AML-193 (cell line): ENCODE data around the gene ERC1.

ENCODE experiments used
- DNase-seq, 2 experiments: peaks; one replicate each; lab custom pipeline; 2025; lab: John Stamatoyannopoulos, UW

ERC1 gene

GRCh38 chr12:1439687-1440086, 448.7 kb downstream of the ERC1 start:
- DNase-seq: no peak

- no peak for DNase-seq
These were observed 452.6 kb downstream of the ERC1 start for GRCh38 chr12:1443421-1444141.

GRCh38 chr12:1444142-1444516, 453.1 kb downstream of the ERC1 start:
- DNase-seq: no peak

- DNase-seq: no peak
These were observed 454.8 kb downstream of the ERC1 start for GRCh38 chr12:1445807-1446206.

- DNase-seq: no peak
These were observed 457.3 kb downstream of the ERC1 start for GRCh38 chr12:1448336-1448735.

- no peak for DNase-seq
These were observed 462.8 kb downstream of the ERC1 start for GRCh38 chr12:1453810-1454209.

- no peak for DNase-seq
These were observed 465.9 kb downstream of the ERC1 start for GRCh38 chr12:1456885-1457284.

- DNase-seq: no peak
These were observed 466.9 kb downstream of the ERC1 start for GRCh38 chr12:1457901-1458300.

- DNase-seq: no peak
These were observed 468.3 kb downstream of the ERC1 start for GRCh38 chr12:1459339-1459738.

- DNase-seq: no peak
These were observed 472.3 kb downstream of the ERC1 start for GRCh38 chr12:1463073-1463905.

GRCh38 chr12:1464925-1465324, 473.9 kb downstream of the ERC1 start:
- no peak for DNase-seq

- no peak for DNase-seq
These were observed 475.0 kb downstream of the ERC1 start for GRCh38 chr12:1465990-1466389.

- DNase-seq: no peak
These were observed 475.6 kb downstream of the ERC1 start for GRCh38 chr12:1466481-1467154.

- DNase-seq: no peak
These were observed 476.7 kb downstream of the ERC1 start for GRCh38 chr12:1467710-1468109.

GRCh38 chr12:1469070-1469469, 478.0 kb downstream of the ERC1 start:
- DNase-seq: no peak

GRCh38 chr12:1470051-1470450, 479.0 kb downstream of the ERC1 start:
- DNase-seq: no peak

GRCh38 chr12:1471224-1471623, 480.2 kb downstream of the ERC1 start:
- DNase-seq: no peak

- peak; percentile 70 to 71 for DNase-seq
These were observed 482.4 kb downstream of the ERC1 start for GRCh38 chr12:1473418-1473817.

- DNase-seq: peak; percentile 41 to 46
These were observed 483.1 kb downstream of the ERC1 start for GRCh38 chr12:1474041-1474573.

- DNase-seq: no peak
These were observed 483.6 kb downstream of the ERC1 start for GRCh38 chr12:1474574-1475153.

GRCh38 chr12:1479645-1480044, 488.6 kb downstream of the ERC1 start:
- no peak for DNase-seq

- DNase-seq: no peak
These were observed 490.3 kb downstream of the ERC1 start for GRCh38 chr12:1481326-1481725.
